ENCODE measurements around the gene MAGI1.

MAGI1 gene

GRCh38 chr3:65945953-65946352, 92.8 kb downstream of the MAGI1 start:
- TF ChIP-seq EZH2phosphoT487 (conservative IDR thresholded peaks at IDR 0.05; ENCODE audit: low read length) (no peak), CTCF (IDR thresholded peaks at IDR 0.05; ENCODE audit: insufficient read depth, low read length, poor library complexity, severe bottlenecking) (no peak)
- Histone ChIP-seq H3K4me3 (ENCODE audit: insufficient read depth, low read length, poor library complexity, severe bottlenecking) (no peak overlapping the region), H3K9me2 (replicated peaks; ENCODE audit: insufficient read depth, low read length) (no peaks in the 10 kb centered on the region), H3K9ac (ENCODE audit: low read length) (no peak overlapping the region), H2AFZ (ENCODE audit: low read depth, low read length, severe bottlenecking) (no peak overlapping the region), H3K9me3 (ENCODE audit: insufficient read depth, low read length) (no peaks in the 10 kb centered on the region), H3K4me2 (ENCODE audit: low read depth, low read length, poor library complexity, severe bottlenecking) (no peak overlapping the region), H3K36me3 (ENCODE audit: low read length) (no peaks in the 10 kb centered on the region), H3K27me3 (ENCODE audit: low read length) (no peaks in the 10 kb centered on the region), H3K79me2 (ENCODE audit: insufficient read depth, low read length) (no peaks in the 10 kb centered on the region), H4K20me1 (ENCODE audit: low read depth, low read length) (no peaks in the 10 kb centered on the region), H3K27ac (ENCODE audit: low read depth, low read length) (no peak overlapping the region), H3F3A (ENCODE audit: insufficient read depth) (no peaks in the 10 kb centered on the region)

GRCh38 chr3:65945480-65945879, 93.2 kb downstream of the MAGI1 start:
- Histone ChIP-seq H3F3A (ENCODE audit: insufficient read depth) (no peaks in the 10 kb centered on the region), H3K27ac (ENCODE audit: low read depth, low read length) (no peak overlapping the region), H3K9ac (ENCODE audit: low read length) (no peak overlapping the region), H2AFZ (ENCODE audit: low read depth, low read length, severe bottlenecking) (no peak overlapping the region), H3K79me2 (ENCODE audit: insufficient read depth, low read length) (no peaks in the 10 kb centered on the region), H3K4me3 (ENCODE audit: insufficient read depth, low read length, poor library complexity, severe bottlenecking) (no peak overlapping the region), H3K9me2 (replicated peaks; ENCODE audit: insufficient read depth, low read length) (no peaks in the 10 kb centered on the region), H3K4me2 (ENCODE audit: low read depth, low read length, poor library complexity, severe bottlenecking) (no peak overlapping the region), H4K20me1 (ENCODE audit: low read depth, low read length) (no peaks in the 10 kb centered on the region), H3K36me3 (ENCODE audit: low read length) (no peaks in the 10 kb centered on the region), H3K9me3 (ENCODE audit: insufficient read depth, low read length) (no peaks in the 10 kb centered on the region), H3K27me3 (ENCODE audit: low read length) (no peaks in the 10 kb centered on the region)
- TF ChIP-seq EZH2phosphoT487 (conservative IDR thresholded peaks at IDR 0.05; ENCODE audit: low read length): no peak
- TF ChIP-seq CTCF (IDR thresholded peaks at IDR 0.05; ENCODE audit: insufficient read depth, low read length, poor library complexity, severe bottlenecking): no peak

- Histone ChIP-seq H3K79me2 (ENCODE audit: insufficient read depth, low read length) (no peaks in the 10 kb centered on the region), H3K9me2 (replicated peaks; ENCODE audit: insufficient read depth, low read length) (no peaks in the 10 kb centered on the region), H3K27ac (ENCODE audit: low read depth, low read length) (no peak overlapping the region)
Observed at GRCh38 chr3:65944252-65944651, 94.5 kb downstream of the MAGI1 start.

More at GRCh38 chr3:65944252-65944651, 94.5 kb downstream of the MAGI1 start:
- Histone ChIP-seq H3K4me3 (ENCODE audit: insufficient read depth, low read length, poor library complexity, severe bottlenecking) (no peak overlapping the region), H3K9ac (ENCODE audit: low read length) (no peak overlapping the region), H4K20me1 (ENCODE audit: low read depth, low read length) (no peaks in the 10 kb centered on the region), H3K4me2 (ENCODE audit: low read depth, low read length, poor library complexity, severe bottlenecking) (no peak overlapping the region), H3K27me3 (ENCODE audit: low read length) (no peaks in the 10 kb centered on the region), H3K36me3 (ENCODE audit: low read length) (no peaks in the 10 kb centered on the region), H2AFZ (ENCODE audit: low read depth, low read length, severe bottlenecking) (no peak overlapping the region), H3K9me3 (ENCODE audit: insufficient read depth, low read length) (no peaks in the 10 kb centered on the region), H3F3A (ENCODE audit: insufficient read depth) (no peaks in the 10 kb centered on the region)
- TF ChIP-seq CTCF (IDR thresholded peaks at IDR 0.05; ENCODE audit: insufficient read depth, low read length, poor library complexity, severe bottlenecking): no peak
- no peak for TF ChIP-seq EZH2phosphoT487 (conservative IDR thresholded peaks at IDR 0.05; ENCODE audit: low read length)
